Ishikawa (cell line): Measurements from ENCODE around the gene SAMD8.

Experiments
- CEBPB ChIP-seq: IDR thresholded peaks from 2 replicates; pipeline ENCODE4 v1.6.1; 2012
- CREB1 ChIP-seq: IDR thresholded peaks from 2 replicates; pipeline ENCODE4 v1.6.1; 2012; ENCODE audit warnings: low read depth
- EGR1 ChIP-seq: IDR thresholded peaks from 2 replicates; pipeline ENCODE4 v1.6.1; 2012
- EP300 ChIP-seq: IDR thresholded peaks from 2 replicates; pipeline ENCODE4 v1.6.1; 2012; ENCODE audit warnings: borderline replicate concordance
- FOXM1 ChIP-seq: IDR thresholded peaks from 2 replicates; pipeline ENCODE4 v1.6.1; 2012; ENCODE audit warnings: low read depth, borderline replicate concordance
- NFIC ChIP-seq: IDR thresholded peaks from 2 replicates; pipeline ENCODE4 v1.6.1; 2012
- RAD21 ChIP-seq: IDR thresholded peaks from 2 replicates; pipeline ENCODE4 v1.6.1; 2012; ENCODE audit warnings: low read depth
- TAF1 ChIP-seq: IDR thresholded peaks from 2 replicates; pipeline ENCODE4 v1.6.1; 2012; ENCODE audit warnings: low read depth, mild to moderate bottlenecking
- TCF12 ChIP-seq: IDR thresholded peaks from 2 replicates; pipeline ENCODE4 v1.6.1; 2012; ENCODE audit warnings: low read depth
- TEAD4 ChIP-seq: IDR thresholded peaks from 2 replicates; pipeline ENCODE4 v1.6.1; 2012
- YY1 ChIP-seq: IDR thresholded peaks from 2 replicates; pipeline ENCODE4 v1.6.1; 2012; ENCODE audit warnings: low read depth
- ZBTB7A ChIP-seq: IDR thresholded peaks from 2 replicates; pipeline ENCODE4 v1.6.1; 2012; ENCODE audit warnings: low read depth
- TF ChIP-seq, protein P1 (sequence below): IDR thresholded peaks from 2 replicates; pipeline ENCODE4 v1.6.1; 2012
- TF ChIP-seq, protein P2 (sequence below): IDR thresholded peaks from 2 replicates; pipeline ENCODE4 v1.6.1; 2012
- TF ChIP-seq, protein P3 (sequence below): IDR thresholded peaks from 2 replicates; pipeline ENCODE4 v1.6.1; 2012; ENCODE audit warnings: low read depth, mild to moderate bottlenecking

SAMD8 gene

DNA sequence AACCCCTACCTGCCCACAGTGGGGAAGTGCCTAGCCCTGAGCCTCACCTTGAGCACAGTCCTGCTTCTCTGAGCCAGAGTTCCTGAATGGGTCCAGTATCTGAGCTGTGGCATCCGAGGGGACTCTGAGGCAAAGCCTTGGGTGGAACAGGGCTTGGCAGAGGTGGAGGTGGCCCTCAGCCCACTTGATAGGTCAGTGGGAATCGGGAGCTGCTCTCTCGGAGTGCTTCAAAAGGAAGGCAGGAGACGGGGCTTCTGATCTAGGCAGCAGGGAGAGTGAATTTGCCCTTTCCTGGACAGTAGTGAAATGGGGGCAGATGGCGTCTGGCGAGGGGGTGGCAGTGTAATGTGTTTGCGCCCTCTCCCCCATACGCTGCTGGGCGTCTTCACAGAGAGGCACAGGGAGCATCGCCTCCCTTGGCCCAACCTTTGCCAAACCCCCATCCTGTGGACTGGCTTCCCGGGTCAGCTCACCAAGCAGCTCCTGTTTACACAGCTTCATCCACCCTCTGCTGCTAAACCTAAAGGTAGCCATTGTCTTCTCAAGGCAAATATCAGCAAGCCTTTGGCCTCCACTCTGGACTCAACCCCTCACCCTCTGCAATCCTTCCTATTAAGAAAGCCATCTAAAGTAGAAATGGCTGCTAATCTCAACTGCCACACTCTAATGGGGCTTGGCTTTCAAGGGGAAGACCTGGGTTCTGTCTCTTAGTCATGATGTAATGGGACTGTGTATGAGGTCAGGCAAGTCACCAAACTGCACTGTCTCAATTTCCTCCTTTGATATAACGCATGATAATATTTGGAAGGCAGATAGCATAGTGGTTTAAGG, 78.0 kb downstream of the SAMD8 start:
- TF ChIP-seq CREB1: no peak
- TF ChIP-seq FOXM1: no peak
- no peak for TF ChIP-seq NFIC
- TF ChIP-seq TCF12: no peak
- no peak for TF ChIP-seq EP300
- TF ChIP-seq, protein P1, sequence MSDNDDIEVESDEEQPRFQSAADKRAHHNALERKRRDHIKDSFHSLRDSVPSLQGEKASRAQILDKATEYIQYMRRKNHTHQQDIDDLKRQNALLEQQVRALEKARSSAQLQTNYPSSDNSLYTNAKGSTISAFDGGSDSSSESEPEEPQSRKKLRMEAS: no peak
- TF ChIP-seq CEBPB: no peak
- TF ChIP-seq TEAD4: no peak
- no peak for TF ChIP-seq YY1
- TF ChIP-seq, protein P2, sequence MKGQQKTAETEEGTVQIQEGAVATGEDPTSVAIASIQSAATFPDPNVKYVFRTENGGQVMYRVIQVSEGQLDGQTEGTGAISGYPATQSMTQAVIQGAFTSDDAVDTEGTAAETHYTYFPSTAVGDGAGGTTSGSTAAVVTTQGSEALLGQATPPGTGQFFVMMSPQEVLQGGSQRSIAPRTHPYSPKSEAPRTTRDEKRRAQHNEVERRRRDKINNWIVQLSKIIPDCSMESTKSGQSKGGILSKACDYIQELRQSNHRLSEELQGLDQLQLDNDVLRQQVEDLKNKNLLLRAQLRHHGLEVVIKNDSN: no peak
- TF ChIP-seq, protein P3, sequence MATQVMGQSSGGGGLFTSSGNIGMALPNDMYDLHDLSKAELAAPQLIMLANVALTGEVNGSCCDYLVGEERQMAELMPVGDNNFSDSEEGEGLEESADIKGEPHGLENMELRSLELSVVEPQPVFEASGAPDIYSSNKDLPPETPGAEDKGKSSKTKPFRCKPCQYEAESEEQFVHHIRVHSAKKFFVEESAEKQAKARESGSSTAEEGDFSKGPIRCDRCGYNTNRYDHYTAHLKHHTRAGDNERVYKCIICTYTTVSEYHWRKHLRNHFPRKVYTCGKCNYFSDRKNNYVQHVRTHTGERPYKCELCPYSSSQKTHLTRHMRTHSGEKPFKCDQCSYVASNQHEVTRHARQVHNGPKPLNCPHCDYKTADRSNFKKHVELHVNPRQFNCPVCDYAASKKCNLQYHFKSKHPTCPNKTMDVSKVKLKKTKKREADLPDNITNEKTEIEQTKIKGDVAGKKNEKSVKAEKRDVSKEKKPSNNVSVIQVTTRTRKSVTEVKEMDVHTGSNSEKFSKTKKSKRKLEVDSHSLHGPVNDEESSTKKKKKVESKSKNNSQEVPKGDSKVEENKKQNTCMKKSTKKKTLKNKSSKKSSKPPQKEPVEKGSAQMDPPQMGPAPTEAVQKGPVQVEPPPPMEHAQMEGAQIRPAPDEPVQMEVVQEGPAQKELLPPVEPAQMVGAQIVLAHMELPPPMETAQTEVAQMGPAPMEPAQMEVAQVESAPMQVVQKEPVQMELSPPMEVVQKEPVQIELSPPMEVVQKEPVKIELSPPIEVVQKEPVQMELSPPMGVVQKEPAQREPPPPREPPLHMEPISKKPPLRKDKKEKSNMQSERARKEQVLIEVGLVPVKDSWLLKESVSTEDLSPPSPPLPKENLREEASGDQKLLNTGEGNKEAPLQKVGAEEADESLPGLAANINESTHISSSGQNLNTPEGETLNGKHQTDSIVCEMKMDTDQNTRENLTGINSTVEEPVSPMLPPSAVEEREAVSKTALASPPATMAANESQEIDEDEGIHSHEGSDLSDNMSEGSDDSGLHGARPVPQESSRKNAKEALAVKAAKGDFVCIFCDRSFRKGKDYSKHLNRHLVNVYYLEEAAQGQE: no peak
- TF ChIP-seq TAF1: no peak

DNA sequence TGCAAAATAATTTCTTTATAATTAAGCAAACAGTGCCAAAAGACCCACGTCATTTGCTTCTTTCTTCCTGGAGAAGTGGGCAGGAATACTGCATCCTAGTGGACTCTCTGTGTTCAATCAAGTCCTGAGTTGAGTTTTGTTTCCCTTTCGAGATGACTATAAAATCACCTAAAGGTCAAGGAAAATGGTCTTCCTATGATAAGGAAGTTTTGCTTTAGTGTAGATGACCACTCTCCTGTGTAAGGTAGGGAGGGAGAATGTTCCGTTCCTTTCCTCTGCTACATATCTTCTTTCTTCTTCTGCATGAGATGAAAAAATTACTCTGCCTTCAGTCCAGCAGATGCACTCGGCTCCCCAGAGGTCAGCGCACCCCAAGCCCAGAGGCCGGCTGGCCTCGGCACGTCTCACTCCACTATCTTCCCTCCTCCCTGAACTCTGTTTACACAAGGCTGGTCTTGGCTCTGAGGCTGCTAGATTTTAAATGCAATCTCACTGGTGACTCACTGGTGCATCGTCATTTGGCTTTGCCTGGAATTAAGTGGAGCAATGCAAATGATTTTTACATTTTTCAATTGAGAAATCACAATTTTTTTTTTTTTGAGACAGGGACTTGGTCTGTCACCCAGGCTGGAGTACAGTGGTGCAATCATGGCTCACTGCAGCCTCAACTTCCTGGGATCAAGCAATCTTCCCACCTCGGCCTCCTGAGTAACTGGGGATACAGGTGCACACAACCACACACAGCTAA, 80.5 kb downstream of the SAMD8 start:
- TF ChIP-seq ZBTB7A (no peak), CREB1 (no peak), TEAD4 (no peak), RAD21 (no peak), TCF12 (no peak), CEBPB (no peak)
- TF ChIP-seq, protein P3: no peak
- TF ChIP-seq, protein P2: no peak

DNA sequence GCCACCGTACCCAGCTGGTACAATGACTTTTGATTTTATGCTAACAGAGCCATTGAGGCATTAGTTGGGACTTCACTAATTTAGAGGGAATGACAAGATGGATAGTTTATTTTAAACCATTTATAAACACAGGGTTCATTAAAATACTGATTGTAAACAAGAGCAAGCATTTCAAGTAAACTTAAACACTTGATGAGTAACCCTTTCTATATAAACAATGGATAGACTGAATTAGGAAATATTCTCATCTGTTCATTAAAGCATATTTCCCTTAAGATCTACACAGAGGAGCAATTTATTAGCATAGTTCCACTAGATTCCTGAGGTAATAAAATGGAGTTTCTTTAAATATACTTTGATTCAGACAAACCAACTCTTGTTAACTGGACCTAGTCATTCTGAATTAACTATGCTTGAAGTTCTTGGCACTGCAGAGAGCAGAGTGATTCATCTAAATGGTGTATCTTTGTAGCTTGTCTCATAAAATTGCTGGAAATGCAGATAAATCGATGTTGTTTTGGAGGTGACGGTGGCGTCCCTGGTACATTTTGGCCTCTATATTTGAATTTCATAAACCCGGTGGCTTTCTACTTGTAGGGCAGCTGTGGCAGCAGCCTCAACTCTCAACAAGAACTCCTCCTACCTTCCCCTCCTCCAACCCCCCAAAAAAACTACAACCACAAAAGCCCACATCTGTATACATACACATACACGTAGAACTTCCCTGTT, 83.7 kb downstream of the SAMD8 start:
- TF ChIP-seq, protein P2: no peak
- TF ChIP-seq TAF1: no peak
- no peak for TF ChIP-seq CEBPB
- TF ChIP-seq FOXM1: no peak

DNA sequence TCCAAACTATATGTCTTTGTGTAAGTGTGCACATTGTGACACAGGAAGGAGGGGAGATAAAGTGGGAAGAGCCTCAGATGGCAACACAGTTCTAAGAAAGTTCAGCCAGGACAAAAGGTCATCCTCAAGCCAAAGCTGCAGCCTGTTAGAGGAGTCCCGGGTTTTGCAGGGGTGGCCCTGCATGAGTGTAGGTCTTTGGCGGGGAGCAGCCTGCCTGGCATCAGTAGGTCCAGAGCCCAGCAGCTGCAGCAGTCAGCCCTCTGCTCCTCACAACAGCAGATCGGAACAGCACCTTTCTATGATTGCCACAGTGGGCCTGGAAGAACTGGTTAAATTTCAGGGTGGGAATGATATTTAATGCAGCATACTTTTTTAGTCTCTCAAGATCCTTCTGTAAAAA, 85.6 kb downstream of the SAMD8 start:
- TF ChIP-seq YY1: no peak
- no peak for TF ChIP-seq CREB1
- no peak for TF ChIP-seq ZBTB7A
- TF ChIP-seq, protein P3: no peak
- TF ChIP-seq TCF12: no peak
- TF ChIP-seq, protein P2: no peak
- TF ChIP-seq, protein P1: no peak
- TF ChIP-seq TAF1: no peak
- TF ChIP-seq CEBPB: no peak
- no peak for TF ChIP-seq EGR1
- no peak for TF ChIP-seq EP300
- no peak for TF ChIP-seq NFIC
- no peak for TF ChIP-seq RAD21
- TF ChIP-seq TEAD4: no peak
- TF ChIP-seq FOXM1: no peak
